KOPT-K1 (cell line): ENCODE data around the gene CDK16.
A peak's percentile ranks its signal among the peaks of the same experiment; 100 is the strongest.

Experiments used
- H3K27ac ChIP-seq: fragments of 200-600 bp; sonication (generic); 2 replicates; pipeline ENCODE4 v1.5.1; 2016; ENCODE audit warnings: antibody characterized with exemption, mild to moderate bottlenecking, low read depth, low read length; ENCODE audit not compliant: poor library complexity, severe bottlenecking
- H3K36me3 ChIP-seq: fragments of 200-600 bp; sonication (generic); 2 replicates; pipeline ENCODE4 v1.5.1; 2017; ENCODE audit warnings: antibody characterized with exemption, mild to moderate bottlenecking, low read length, moderate library complexity; ENCODE audit not compliant: insufficient read depth
- H3K9me3 ChIP-seq: fragments of 200-600 bp; sonication (generic); 2 replicates; pipeline ENCODE4 v1.5.1; 2017; ENCODE audit warnings: antibody characterized with exemption, low read length, mild to moderate bottlenecking; ENCODE audit not compliant: insufficient read depth, poor library complexity, severe bottlenecking

CDK16 gene

GRCh38 chrX:47210661-47211425 lies 7.6 kb upstream of the CDK16 start:
- Histone ChIP-seq H3K27ac (no peak overlapping the region), H3K9me3 (no peaks in the 10 kb centered on the region), H3K36me3 (peaks cover 99% of the 10 kb centered on the region)

GRCh38 chrX:47212381-47213293 lies 5.8 kb upstream of the CDK16 start:
- Histone ChIP-seq H3K36me3 (peaks cover 93% of the 10 kb centered on the region), H3K27ac (no peak overlapping the region), H3K9me3 (no peaks in the 10 kb centered on the region)

GRCh38 chrX:47214435-47215077 lies 3.9 kb upstream of the CDK16 start:
- Histone ChIP-seq H3K36me3 (peaks cover 73% of the 10 kb centered on the region), H3K27ac (no peak overlapping the region), H3K9me3 (no peaks in the 10 kb centered on the region)

- H3K9me3 ChIP-seq, result no peaks in the 10 kb centered on the region
- H3K27ac ChIP-seq, result no peak overlapping the region
- H3K36me3 ChIP-seq, result peaks cover 65% of the 10 kb centered on the region
Observed at GRCh38 chrX:47215291-47215900, 3.1 kb upstream of the CDK16 start.

- peak overlapping the region; percentile 62 for H3K27ac ChIP-seq
- H3K9me3 ChIP-seq, result no peaks in the 10 kb centered on the region
- peaks cover 65% of the 10 kb centered on the region for H3K36me3 ChIP-seq
Observed at GRCh38 chrX:47216393-47216925, 2.0 kb upstream of the CDK16 start.

- Histone ChIP-seq H3K27ac (peak overlapping the region; percentile 62), H3K9me3 (no peaks in the 10 kb centered on the region), H3K36me3 (peaks cover 65% of the 10 kb centered on the region)
Observed at GRCh38 chrX:47217121-47217851, 1.2 kb upstream of the CDK16 start.

- H3K36me3 ChIP-seq, result peaks cover 64% of the 10 kb centered on the region
- no peaks in the 10 kb centered on the region for H3K9me3 ChIP-seq
- H3K27ac ChIP-seq, result peak overlapping the region; percentile 94
Observed at GRCh38 chrX:47217852-47218279, 615 bp upstream of the CDK16 start.

GRCh38 chrX:47218920-47219815 lies 687 bp downstream of the CDK16 start:
- no peaks in the 10 kb centered on the region for H3K9me3 ChIP-seq
- peak overlapping the region; percentile 94 for H3K27ac ChIP-seq
- H3K36me3 ChIP-seq, result peaks cover 65% of the 10 kb centered on the region

- Histone ChIP-seq H3K27ac (no peak overlapping the region), H3K36me3 (peaks cover 65% of the 10 kb centered on the region), H3K9me3 (no peaks in the 10 kb centered on the region)
Observed at GRCh38 chrX:47221756-47222155, 3.3 kb downstream of the CDK16 start.

- Histone ChIP-seq H3K9me3 (no peaks in the 10 kb centered on the region), H3K36me3 (peaks cover 74% of the 10 kb centered on the region), H3K27ac (no peak overlapping the region)
Observed at GRCh38 chrX:47222751-47223350, 4.4 kb downstream of the CDK16 start.

GRCh38 chrX:47223476-47224250 lies 5.2 kb downstream of the CDK16 start:
- Histone ChIP-seq H3K27ac (no peak overlapping the region), H3K36me3 (peaks cover 80% of the 10 kb centered on the region), H3K9me3 (no peaks in the 10 kb centered on the region)

GRCh38 chrX:47224266-47224895 lies 5.9 kb downstream of the CDK16 start:
- Histone ChIP-seq H3K36me3 (peaks cover 87% of the 10 kb centered on the region), H3K9me3 (no peaks in the 10 kb centered on the region), H3K27ac (no peak overlapping the region)
